ENCODE results near the gene ATN1.
"Not testable (repeated sequence)": the region's sequence is repeated elsewhere in the genome, so short reads cannot be mapped to it uniquely, and the experiment has no call there.

ATN1 gene

GRCh38 chr12:6890789-6891645, 36.7 kb upstream of the ATN1 start:
- no peak for TF ChIP-seq JUND (IDR thresholded peaks at IDR 0.05; ENCODE audit: low read depth)
- peak; percentile 56 to 90 for DNase-seq (ENCODE audit: low read depth in 1 of 2, low spot score in 1 of 2)
- in situ Hi-C loops (cut with HindIII; ENCODE audit: low pct_unique_long_range_greater_than_20kb, low sequenced_read_pairs) = no loop called here

GRCh38 chr12:6891646-6892001, 36.1 kb upstream of the ATN1 start:
- in situ Hi-C loops (cut with HindIII; ENCODE audit: low pct_unique_long_range_greater_than_20kb, low sequenced_read_pairs) = no loop called here
- no peak for TF ChIP-seq JUND (IDR thresholded peaks at IDR 0.05; ENCODE audit: low read depth)
- no peak for DNase-seq (ENCODE audit: low read depth in 1 of 2, low spot score in 1 of 2)

GRCh38 chr12:6892683-6893082, 35.1 kb upstream of the ATN1 start:
- DNase-seq (ENCODE audit: low read depth in 1 of 2, low spot score in 1 of 2); in situ Hi-C loops (cut with HindIII; ENCODE audit: low pct_unique_long_range_greater_than_20kb, low sequenced_read_pairs): not testable (repeated sequence)

GRCh38 chr12:6894321-6894720, 33.4 kb upstream of the ATN1 start:
- no peak for TF ChIP-seq JUND (IDR thresholded peaks at IDR 0.05; ENCODE audit: low read depth)
- in situ Hi-C loops (cut with HindIII; ENCODE audit: low pct_unique_long_range_greater_than_20kb, low sequenced_read_pairs) = no loop called here
- no peak for DNase-seq (ENCODE audit: low read depth in 1 of 2, low spot score in 1 of 2)

GRCh38 chr12:6896846-6897435, 30.8 kb upstream of the ATN1 start:
- DNase-seq (ENCODE audit: low read depth in 1 of 2, low spot score in 1 of 2) = no peak
- no peak for TF ChIP-seq JUND (IDR thresholded peaks at IDR 0.05; ENCODE audit: low read depth)
- in situ Hi-C loops (cut with HindIII; ENCODE audit: low pct_unique_long_range_greater_than_20kb, low sequenced_read_pairs) = no loop called here

GRCh38 chr12:6899427-6899826, 28.3 kb upstream of the ATN1 start:
- no peak for DNase-seq (ENCODE audit: low read depth in 1 of 2, low spot score in 1 of 2)
- no peak for TF ChIP-seq JUND (IDR thresholded peaks at IDR 0.05; ENCODE audit: low read depth)
- in situ Hi-C loops (cut with HindIII; ENCODE audit: low pct_unique_long_range_greater_than_20kb, low sequenced_read_pairs) = no loop called here

GRCh38 chr12:6899837-6900519, 27.8 kb upstream of the ATN1 start:
- peak in 1 of 2 experiments; percentile 39 for DNase-seq (ENCODE audit: low read depth in 1 of 2, low spot score in 1 of 2)
- no peak for TF ChIP-seq JUND (IDR thresholded peaks at IDR 0.05; ENCODE audit: low read depth)

GRCh38 chr12:6902448-6902847, 25.3 kb upstream of the ATN1 start:
- no peak for DNase-seq (ENCODE audit: low read depth in 1 of 2, low spot score in 1 of 2)
- in situ Hi-C loops (cut with HindIII; ENCODE audit: low pct_unique_long_range_greater_than_20kb, low sequenced_read_pairs) = no loop called here
- no peak for TF ChIP-seq JUND (IDR thresholded peaks at IDR 0.05; ENCODE audit: low read depth)

More at GRCh38 chr12:6899837-6900519, 27.8 kb upstream of the ATN1 start:
- in situ Hi-C loops (cut with HindIII; ENCODE audit: low pct_unique_long_range_greater_than_20kb, low sequenced_read_pairs) = no loop called here

GRCh38 chr12:6903722-6904121, 24.0 kb upstream of the ATN1 start:
- DNase-seq (ENCODE audit: low read depth in 1 of 2, low spot score in 1 of 2) = no peak
- in situ Hi-C loops (cut with HindIII; ENCODE audit: low pct_unique_long_range_greater_than_20kb, low sequenced_read_pairs) = no loop called here
- no peak for TF ChIP-seq JUND (IDR thresholded peaks at IDR 0.05; ENCODE audit: low read depth)

GRCh38 chr12:6904280-6905276, 23.2 kb upstream of the ATN1 start, which contains the start of gene LRRC23:
TSS of gene LRRC23 (plus strand) at chr12:6904822. CDS start at chr12:6905634, 812 bp downstream.
- peak; percentile 54 to 92 for DNase-seq (ENCODE audit: low read depth in 1 of 2, low spot score in 1 of 2)
- no peak for TF ChIP-seq JUND (IDR thresholded peaks at IDR 0.05; ENCODE audit: low read depth)
- in situ Hi-C loops (cut with HindIII; ENCODE audit: low pct_unique_long_range_greater_than_20kb, low sequenced_read_pairs) = no loop called here

- in situ Hi-C loops (cut with HindIII; ENCODE audit: low pct_unique_long_range_greater_than_20kb, low sequenced_read_pairs) = no loop called here
- no peak for DNase-seq (ENCODE audit: low read depth in 1 of 2, low spot score in 1 of 2)
- TF ChIP-seq JUND (IDR thresholded peaks at IDR 0.05; ENCODE audit: low read depth) = no peak
Measured at GRCh38 chr12:6905414-6906040, 22.2 kb upstream of the ATN1 start.

GRCh38 chr12:6908141-6908540, 19.6 kb upstream of the ATN1 start:
- DNase-seq (ENCODE audit: low read depth in 1 of 2, low spot score in 1 of 2); in situ Hi-C loops (cut with HindIII; ENCODE audit: low pct_unique_long_range_greater_than_20kb, low sequenced_read_pairs): not testable (repeated sequence)
